Stimulated activated CD4-positive, alpha-beta T cell treated with anti-CD3 and anti-CD28 coated beads, Interleukin-1b, Interleukin-23, amount 100 ng/mL, for 24 hours (primary cell): ENCODE measurements around the gene LTA.

ENCODE experiments used
- DNase-seq, 4 experiments: peaks; one replicate each; pipeline ENCODE4 v3.0.0-alpha.2; 2020; ENCODE audit warnings: low read depth in 4 of 4, low spot score in 1 of 4

LTA gene, protein sequence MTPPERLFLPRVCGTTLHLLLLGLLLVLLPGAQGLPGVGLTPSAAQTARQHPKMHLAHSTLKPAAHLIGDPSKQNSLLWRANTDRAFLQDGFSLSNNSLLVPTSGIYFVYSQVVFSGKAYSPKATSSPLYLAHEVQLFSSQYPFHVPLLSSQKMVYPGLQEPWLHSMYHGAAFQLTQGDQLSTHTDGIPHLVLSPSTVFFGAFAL

GRCh38 chr6:31572041-31572911 is at the start of gene LTA:
Gene LTA (plus strand): TSS chr6:31572289. CDS start chr6:31572743, 454 bp downstream.
- DNase-seq = peak in 3 of 4 experiments; percentile 59 to 81 (median 72)

DNA sequence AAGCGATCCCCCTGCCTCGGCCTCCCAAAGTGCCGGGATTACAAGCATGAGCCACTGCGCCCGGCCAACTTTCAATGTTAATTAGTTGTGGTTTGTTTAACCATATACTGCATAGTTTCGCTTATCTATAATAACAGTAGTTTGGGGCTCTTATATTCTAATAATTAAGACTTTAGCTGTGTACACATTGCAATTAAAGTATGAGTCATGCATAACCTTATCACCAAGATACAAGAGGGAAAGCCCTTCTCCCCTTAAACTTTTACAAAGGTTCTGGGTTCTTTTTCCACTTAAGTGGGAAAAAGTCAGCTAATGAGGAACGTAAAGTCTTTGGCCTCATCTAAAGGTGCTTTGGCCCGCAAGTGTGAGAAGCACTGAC is 46.5 kb upstream of the LTA start:
- no peak for DNase-seq

GRCh38 chr6:31525932-31526591 is 46.0 kb upstream of the LTA start:
- no peak for DNase-seq

DNA sequence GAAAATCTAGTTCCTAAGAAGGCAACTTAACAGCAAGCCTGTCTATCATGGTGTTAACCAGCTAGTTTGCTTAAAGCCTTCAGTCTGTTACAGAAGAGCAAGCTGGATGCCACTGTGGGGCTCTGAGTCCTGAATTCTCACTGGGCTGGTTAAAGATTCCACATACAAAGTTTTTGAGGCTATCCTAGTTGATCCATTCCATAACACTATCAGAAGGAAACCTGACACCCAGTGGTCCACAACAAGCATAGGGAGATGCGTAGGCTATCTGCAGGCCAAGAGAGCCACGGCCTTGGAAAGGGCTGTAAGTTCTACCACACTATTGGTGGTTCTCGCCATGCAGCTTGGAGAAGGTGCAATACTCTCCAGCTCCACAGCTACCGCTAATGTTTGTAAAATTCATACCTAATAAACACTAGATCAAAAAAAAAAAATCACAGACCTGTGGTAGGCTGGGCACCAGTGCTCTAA is 43.7 kb upstream of the LTA start:
- DNase-seq = no peak

DNA sequence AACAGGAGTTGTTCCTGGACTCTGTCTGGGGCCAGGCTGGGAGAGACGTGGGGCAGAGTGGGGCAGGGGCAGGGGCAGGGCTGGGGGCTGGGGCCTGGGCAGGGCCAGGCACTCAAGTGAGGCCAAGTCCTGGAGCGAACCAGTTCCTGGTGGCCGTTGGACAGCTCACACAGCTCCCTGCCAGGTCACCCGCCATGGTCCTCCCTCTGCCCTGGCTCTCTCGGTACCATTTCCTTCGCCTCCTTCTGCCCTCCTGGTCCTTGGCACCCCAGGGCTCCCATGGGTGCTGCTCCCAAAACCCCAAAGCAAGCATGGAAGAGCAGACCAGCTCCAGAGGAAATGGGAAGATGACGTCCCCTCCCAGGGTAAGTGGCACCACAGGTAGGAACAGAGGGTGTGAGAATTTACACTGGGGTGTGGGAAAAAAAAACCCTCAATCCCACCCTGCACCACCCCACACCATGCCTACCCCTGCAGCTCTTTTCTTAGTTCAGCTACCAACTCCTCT is 43.2 kb upstream of the LTA start, which contains the start of gene MCCD1:
Gene MCCD1, plus strand, starts transcription at position 142 of the 508 bp plus-strand sequence. Its CDS starts 53 bp downstream, at position 195.
- no peak for DNase-seq

DNA sequence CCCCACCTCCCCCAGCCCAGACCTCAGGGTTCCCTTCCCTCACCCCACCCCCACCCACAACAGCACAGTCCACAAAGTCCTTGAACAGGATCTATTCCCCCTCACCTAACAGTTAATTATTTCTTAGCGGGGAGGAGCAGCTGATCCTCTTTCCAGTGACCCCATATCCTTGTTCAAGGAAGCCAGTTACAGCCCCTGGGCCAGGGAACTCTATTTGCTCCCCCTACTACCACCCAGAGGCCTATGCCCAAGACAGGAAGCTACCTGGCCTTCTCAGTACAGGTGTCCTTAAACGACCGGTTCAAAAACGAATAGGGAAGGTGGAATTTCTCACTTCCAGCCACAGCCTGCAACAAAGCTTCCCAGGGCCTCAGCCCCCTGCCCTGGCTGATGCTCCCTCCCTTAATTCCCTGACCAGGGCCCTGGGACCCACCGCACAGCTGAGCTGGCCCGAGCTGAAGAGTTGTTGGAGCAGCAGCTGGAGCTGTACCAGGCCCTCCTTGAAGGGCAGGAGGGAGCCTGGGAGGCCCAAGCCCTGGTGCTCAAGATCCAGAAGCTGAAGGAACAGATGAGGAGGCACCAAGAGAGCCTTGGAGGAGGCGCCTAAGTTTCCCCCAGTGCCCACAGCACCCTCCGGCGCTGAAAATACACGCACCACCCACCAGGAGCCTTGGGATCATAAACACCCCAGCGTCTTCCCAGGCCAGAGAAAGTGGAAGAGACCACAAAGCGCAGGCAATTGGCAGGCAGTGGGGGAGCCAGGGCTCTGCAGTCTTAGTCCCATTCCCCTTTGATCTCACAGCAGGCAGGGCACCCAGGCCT is 42.5 kb upstream of the LTA start:
- DNase-seq = no peak

GRCh38 chr6:31530659-31531058 is 41.4 kb upstream of the LTA start:
- no peak for DNase-seq

- no peak for DNase-seq
These were observed 40.9 kb upstream of the LTA start for GRCh38 chr6:31531162-31531561.

- DNase-seq = no peak
These were observed 40.1 kb upstream of the LTA start for GRCh38 chr6:31531771-31532643.

DNA sequence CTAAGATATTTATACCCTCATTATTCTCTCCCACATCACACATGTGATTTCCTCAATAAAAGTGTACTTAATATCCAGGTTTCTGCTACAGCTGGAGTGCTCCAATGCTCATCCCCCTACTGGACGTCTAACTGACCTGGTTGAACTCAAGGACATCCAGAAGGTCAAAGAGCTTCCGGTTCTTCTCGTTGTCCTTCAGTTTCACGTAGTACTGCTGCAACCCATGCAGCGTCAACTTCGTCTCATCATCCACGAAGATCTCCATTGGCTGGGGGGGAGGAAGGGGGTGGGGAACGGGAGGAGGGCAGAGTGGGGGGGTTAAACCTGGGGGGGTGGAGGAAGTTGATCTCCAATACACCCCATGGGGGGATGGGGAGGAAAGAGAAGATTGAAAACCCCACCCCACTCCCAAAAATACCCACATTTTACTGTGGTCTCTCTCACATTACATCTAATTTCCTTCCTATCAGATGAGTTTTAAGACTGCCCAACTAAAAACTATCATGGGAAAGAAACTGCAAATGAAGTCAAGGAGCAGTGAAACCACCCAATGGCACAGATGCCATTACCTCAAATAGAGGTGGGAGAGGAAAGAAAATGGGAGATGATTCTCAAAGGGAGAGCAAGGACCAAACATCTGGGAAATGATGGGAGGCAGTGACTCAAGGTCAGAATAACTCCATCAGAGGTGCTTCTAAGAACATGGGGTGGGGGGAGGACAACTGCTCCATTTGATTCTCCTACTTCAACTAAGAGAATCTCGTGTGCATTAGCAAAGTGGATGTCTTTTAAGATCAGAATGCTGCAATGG is 39.2 kb upstream of the LTA start:
- DNase-seq = no peak

DNA sequence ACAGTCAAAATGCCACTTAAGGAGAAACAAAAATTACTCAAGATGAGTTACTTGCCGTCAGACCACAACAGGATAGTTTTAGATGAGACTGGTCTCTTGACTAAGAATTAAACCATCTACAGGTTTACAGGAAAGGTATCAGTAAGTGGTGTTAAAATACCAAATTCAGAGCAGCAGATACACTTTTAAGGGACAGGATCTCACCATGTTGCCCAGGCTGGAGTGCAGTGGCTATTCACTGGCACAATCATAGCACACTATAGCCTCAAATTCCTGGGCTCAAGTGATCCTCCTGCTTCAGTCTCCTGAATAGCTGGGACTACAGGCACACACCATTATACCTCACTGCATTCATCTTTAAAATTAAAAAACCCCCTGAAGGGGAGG is 38.6 kb upstream of the LTA start:
- DNase-seq = no peak

DNA sequence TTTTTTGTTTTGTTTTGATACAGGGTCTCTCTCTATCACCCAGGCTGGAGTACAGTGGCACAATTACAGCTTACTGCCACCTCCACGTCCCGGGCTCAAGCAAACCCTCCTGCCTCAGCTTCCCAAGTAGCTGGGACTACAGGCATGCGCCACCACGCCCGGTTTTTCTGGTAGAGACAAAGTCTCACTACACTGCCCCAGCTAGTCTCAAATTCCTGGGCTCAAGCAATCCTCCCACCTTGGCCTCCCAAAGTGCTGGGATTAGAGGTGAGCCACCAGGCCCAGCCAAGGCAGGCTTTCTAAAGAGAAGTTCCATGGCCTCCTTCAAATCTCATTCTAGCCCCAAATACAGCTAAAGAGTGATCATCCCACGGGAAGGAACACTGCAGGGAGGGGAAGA is 38.1 kb upstream of the LTA start:
- DNase-seq = no peak

GRCh38 chr6:31534521-31535040 is 37.5 kb upstream of the LTA start:
- no peak for DNase-seq

GRCh38 chr6:31535538-31536324 is 36.4 kb upstream of the LTA start:
- DNase-seq = no peak

GRCh38 chr6:31538805-31539400 is 33.2 kb upstream of the LTA start:
- no peak for DNase-seq

DNA sequence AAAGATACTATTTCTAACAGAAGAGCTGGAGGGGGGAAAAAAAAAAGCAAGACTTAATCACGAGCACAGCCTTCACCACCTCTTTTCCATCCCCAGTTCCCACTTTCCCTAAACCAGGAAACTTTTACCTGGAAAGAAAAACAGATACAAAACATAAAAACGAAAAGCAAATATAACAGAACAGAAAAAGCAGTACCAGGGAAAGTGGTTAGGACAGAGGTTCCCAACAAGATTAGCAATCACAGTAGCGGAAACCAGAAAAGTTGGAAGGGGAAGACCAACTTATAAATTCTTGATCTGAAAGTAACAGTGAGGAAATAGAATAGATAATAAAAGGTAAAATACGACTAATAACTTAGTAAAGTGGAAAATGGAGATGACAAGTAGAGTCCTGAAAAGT is 31.4 kb upstream of the LTA start:
- no peak for DNase-seq

GRCh38 chr6:31541059-31541657 is 30.9 kb upstream of the LTA start:
- DNase-seq = peak in 1 of 4 experiments; percentile 65
